ENCODE results near the gene DCDC2C. TPM values are rescaled to one million over a fixed set of nuclear protein-coding genes. Genes with fewer than 3 reads are reported as not detected.

Gene DCDC2C, protein sequence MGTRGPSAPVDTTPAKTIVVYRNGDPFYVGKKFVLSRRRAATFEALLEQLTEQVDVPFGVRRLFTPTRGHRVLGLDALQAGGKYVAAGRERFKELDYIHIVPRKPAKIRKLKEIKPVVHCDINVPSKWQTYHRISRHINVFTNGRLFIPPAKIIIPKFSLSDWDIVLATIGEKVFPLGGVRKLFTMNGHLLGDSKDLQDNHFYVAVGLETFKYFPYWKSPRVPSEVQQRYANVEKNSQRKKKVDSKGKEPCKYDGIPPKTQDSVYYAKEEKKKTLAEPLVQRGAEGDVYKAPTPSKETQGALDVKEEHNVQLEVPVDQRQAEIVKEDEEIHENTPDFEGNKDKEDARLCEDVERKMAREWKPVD
- not detected in 2 replicates for total RNA-seq (2014; rRNA removed; shearing (Covaris generic))

DNA sequence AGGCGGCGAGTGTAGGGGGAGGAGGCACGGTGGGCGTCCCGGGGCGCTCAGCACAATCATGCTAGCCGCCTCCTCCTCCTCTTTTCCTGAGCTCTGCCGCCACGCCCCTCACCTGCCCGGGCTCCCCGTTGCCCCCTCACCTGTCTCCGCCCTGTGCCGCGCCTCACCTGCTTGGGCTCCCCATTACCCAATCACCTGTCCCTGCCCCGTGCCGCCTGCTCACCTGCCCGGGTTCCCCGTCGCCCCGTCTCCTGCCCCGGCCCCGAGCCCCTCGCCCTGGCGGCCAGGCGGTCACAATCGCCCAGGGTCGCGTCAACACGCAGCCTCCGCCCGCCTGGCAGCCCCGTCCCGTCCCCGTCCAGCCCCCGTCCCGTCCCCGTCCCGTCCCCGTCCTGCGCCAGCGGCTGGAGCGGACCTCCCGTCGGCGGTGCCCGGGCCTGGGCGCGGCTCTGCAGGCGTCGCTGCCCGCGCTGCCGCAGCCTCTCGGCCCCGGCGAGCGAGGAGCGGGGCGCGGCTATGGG, at the start of gene DCDC2C:
TSS of gene DCDC2C (plus strand) at position 340 of the 521 bp plus-strand sequence. CDS start at position 517, 177 bp downstream.
- DNase-seq (ENCODE audit: low spot score), result no peak

DNA sequence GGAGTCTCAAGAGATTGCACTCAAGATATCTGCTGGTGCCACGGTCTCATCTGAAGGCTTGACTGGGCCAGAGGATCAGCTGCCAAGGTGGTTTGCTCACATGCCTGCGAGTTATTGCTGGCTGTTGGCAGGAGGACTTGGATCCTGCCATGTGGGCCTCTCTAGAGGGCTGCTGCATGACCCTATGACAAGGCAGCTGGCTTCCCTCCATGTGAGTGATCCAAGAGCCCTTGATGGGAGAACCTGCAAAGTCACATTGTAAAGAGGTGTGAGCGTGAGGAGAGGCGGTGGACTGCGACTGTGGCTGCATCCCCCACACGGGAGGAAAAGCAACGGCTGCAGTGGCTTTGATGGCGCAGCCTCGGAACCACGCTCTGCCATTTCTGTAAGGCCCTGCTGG, 49.4 kb upstream of the DCDC2C start:
- DNase-seq (ENCODE audit: low spot score), result no peak

DNA sequence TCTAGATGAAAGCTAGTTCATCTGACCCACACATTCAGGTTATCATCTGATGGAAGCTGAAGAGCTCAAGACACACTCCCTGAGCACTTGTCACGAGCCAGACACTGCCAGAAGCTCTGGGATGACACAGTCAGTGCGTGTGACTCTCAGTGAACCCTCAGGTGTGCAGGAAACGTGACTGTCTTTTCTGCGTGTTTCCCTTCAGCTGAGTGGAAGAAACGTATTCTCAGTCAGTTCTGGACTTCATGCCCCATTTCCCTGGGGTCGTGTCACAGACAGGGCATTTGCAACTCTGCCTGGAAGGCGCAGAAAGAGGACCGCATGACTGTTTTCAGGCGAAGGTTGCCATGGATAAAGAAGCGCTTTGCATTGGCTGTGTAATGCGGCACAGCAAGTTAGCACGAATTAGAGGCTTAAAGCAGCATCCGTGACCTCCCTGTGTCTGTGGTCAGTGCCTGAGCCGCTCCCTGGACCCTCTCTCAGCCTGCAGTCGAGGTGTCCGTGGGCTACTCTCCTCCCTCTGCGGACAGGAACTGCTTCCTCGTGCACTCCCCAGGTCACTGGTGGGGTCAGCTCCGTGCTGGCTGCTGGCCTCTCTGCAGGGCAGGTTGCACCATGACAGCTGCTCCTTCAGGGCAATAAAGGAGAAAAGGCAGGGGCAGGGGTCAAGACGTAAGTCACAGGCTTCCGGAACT, 48.7 kb upstream of the DCDC2C start:
- DNase-seq (ENCODE audit: low spot score), result no peak

DNA sequence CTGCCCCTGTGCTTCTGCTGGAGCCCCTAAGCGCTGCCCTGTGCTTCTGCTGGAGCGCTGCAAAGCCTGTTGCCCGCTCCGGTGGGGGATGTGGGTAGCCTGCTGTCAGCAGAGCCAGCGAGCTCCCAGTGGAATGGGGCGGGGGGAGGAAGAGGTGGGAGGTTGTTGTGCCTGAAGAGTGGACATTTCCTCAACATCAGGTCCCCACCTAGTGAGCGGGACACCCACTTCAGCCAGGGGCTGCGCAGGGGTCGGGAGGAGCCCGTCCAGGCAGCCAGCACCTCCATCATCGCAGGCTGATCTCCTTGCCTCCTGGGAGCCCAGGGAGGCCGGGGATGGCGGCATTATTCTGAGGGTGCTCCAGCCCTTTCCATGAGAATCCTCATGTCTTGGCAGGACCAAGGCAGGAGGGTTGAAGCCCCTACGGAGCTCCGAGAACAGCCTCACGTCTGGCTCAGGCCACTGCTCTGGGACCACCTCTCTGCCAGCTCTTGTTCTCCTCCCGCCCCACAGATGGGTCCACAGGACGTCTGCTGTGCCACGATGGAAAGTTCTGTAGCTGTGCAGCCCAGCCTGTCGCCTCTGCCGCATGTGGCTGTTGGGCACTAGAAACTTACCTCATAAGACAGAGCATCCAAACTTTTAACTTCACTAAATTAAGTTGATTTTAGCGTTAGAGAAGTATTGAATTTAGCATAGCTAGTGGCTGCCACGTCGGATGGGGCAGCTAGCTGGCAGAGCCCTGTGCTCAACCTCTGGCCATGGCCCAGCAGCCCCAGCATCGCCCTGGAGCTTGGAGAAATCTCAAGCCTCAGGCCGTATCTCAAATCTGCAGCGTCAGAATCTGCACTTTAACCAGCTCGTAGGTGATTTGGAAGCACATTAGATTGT, 47.3 kb upstream of the DCDC2C start:
- no peak for DNase-seq (ENCODE audit: low spot score)

DNA sequence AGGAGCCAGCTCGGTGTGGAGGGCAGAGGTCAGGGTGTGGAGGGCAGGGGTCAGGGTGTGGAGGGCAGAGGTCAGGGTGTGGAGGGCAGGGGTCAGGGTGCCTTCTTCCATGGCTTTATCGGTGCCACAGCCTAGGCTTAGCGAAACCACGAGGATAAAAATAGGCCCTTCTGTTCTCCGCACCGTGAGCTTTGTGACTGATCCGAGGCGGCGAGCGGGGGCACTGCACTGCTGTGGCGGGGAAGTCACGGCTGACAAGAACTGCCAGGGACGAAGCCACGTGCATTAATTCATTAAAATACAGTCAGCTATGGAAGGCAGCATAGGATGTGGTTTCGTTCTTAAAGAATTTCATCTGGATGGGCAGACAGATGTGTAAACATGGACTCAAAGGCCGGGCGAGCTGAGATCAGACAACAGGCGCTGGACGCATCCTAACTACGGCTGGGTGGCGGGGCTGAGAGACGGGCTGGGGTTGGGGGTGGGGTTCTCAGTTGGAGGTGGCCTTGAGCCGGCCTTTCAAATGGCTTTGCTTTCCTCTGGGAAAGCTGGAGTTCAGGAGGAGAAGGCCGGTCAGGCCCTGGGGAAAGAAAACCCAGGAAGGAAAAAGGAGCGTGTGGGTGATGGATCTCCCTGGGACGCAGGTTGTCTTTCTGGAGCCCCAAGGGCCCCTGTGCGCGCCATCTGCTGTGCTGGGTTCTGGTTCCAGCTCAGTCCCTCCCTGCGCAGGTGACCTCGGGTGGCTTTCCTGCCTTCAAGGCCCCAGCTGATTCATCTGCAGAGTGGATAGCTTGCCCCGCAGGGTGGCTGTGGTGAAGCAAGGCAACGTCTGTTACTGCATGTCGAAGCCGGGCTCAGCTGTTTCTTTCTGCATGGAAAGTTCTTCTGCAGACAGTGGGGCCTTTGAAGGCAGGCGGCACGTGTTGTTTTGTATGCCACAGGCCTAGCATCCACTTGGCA, 46.3 kb upstream of the DCDC2C start:
- DNase-seq (ENCODE audit: low spot score), result no peak

DNA sequence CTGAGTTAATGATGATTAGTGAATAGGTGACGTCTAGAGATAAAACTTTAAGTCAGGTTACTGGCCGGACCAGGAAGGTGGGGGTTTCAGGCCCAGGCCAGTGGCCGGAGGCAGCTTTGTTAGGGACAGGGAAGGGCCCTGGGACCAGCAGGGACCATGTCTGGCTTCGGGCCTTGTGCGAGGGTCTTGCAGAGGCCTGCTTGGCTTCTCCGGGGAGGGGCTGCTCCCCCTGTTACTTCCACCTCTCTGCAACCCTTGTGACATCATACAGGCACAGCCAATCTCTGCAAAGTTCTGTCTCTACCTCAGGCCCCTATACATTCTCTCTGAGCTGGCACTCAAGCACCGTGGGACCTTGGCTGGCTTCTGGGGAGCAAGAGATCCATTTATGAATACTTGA, 45.5 kb upstream of the DCDC2C start, which contains the start of gene ALLC:
TSS of gene ALLC (plus strand) at position 320 of the 400 bp plus-strand sequence. CDS start 12,958 bp downstream, outside the sequence.
- DNase-seq (ENCODE audit: low spot score), result no peak

DNA sequence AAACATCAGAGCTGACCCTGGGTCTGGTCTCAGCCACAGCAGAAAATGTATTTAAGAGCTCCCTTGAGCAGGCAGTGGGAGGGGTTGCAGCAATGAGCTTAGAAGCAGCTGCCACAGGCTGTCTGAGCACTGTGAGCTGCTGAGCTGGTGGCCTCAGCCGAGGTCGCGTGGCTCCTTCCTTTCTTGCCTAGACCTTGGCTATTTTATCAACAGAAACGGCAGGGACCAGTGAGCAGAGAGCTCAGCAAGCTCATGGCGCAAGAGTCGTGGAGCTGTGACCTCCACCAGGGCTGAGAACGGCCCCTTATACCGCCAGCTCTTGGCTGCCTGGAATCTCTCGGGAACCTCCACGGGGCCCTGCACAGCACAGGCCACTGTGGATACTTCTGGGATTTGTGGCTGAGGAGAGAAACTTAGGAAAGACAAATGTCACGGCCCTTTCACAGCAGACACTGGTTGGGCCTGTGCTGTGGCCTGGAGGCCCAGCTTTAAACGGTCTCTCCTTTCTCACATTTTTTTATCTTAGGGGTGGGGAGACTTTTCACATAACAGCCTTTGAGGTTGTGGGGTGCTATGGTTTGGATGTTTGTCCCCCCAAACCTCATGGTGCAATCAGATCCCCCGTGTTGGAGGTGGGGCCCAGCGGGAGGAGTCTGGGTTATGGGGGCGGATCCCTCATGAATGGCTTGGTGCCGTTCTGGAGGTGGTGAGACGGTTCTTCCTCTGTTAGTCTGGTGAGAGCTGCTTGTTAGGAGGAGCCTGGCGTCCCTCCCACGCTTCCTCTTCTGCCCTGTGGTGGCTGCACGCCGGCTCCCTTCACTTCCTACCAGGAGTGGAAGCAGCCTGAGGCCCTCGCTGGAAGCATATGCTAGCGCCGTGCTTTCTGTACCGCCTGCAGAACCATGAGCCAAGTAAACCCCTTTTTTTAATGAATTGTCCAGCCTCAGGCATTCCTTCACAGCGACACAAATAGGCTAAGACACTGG, 43.6 kb upstream of the DCDC2C start:
- DNase-seq (ENCODE audit: low spot score), result no peak

DNA sequence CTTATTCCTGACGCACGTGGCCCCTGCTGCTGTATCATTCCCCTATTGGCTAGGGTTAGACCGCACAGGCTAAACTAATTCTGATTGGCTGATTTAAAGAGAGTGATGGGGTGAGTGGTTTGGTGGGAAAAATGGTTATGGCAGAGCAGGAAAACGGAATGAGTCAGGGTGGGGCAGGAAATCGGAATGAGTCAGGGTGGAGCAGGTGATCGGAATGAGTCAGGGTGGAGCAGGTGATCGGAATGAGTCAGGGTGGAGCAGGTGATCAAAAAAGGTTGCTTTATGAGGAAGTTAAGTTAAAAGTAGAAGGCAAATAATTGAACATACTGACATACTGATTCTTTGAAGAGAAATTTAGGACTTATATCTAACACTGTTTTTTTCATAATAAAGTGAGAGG, 42.7 kb upstream of the DCDC2C start:
- peak; percentile 81 for DNase-seq (ENCODE audit: low spot score)

DNA sequence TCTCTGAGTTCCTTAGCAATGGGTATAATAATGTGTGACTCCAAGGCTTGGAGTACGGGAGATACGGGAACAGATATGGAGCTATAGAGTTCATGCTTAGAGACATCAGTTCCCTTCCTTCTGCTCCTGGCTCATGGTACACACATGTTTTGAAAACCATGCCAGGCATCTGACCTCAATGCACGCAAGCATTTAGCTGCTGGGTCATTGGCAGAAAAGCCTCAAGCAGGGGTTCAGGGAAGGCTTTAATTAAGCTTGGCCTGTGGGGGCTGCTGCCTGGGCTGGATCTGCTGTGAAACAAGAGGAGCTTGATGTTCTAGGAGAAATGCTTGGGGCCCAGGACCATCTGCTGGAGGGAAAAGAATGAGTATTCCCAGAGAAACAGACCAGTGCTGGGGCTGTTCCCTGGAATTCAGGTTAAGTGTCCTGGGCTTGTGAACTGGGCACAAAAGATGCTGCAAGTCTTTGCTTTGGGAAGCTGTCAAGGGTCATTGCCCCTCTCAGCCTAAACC, 42.2 kb upstream of the DCDC2C start:
- DNase-seq (ENCODE audit: low spot score), result no peak

DNA sequence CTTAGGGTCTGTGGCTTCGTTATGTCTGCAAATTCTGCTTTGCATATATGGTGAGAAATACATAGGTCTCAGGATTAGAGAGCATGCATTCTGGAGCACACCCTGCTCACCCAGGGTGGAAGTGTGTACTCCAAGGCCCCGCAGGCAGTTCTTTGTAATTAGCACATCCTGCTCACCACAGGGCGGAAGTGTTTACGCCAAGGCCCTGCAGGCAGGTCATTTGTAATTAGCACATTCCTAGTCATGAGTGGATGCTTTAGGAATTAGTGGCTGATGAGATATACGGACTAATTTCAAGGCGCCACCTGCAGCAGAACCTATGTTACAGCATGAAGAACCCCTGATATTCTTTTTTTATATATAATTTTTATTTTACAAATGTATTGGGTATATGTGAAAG, 41.1 kb upstream of the DCDC2C start:
- DNase-seq (ENCODE audit: low spot score), result peak; percentile 31

DNA sequence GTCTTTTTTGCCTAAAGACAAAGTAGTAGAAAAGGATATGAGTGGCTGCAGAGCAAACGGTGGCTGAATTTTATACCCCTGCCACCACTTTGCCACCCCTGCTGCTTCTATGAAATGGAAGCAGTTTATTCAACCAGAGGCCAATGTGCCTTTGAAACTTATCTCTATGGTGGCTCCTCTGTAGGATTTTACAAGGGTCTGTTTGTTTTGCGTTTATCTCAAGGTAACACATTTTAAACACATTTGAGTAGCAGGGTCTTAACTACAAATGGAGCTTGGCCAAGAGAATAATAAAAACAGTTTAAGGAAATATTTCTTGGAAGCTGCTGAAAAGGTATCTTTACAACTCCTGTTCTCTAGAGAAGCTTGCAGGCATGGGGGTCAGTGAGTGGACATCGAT, 39.3 kb upstream of the DCDC2C start:
- DNase-seq (ENCODE audit: low spot score), result no peak

DNA sequence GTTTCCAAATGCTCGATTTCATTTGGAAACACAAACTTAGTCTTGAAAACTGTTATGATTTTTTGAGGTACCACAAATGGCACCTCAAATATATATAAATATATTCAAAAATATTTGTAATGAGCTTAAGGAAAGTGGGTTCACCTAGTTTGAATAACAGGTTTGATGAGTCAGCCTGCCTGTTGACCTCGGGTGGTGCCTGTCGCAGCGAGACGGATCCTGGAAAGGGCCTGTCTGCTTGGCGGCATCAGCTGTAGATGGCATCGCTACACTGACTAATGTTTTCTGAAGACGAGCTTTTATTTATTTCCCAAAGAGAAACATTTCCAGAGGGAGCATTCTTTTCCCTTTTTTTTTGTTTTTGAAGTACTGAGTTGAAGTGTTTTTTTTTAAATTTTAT, 38.5 kb upstream of the DCDC2C start:
- no peak for DNase-seq (ENCODE audit: low spot score)

DNA sequence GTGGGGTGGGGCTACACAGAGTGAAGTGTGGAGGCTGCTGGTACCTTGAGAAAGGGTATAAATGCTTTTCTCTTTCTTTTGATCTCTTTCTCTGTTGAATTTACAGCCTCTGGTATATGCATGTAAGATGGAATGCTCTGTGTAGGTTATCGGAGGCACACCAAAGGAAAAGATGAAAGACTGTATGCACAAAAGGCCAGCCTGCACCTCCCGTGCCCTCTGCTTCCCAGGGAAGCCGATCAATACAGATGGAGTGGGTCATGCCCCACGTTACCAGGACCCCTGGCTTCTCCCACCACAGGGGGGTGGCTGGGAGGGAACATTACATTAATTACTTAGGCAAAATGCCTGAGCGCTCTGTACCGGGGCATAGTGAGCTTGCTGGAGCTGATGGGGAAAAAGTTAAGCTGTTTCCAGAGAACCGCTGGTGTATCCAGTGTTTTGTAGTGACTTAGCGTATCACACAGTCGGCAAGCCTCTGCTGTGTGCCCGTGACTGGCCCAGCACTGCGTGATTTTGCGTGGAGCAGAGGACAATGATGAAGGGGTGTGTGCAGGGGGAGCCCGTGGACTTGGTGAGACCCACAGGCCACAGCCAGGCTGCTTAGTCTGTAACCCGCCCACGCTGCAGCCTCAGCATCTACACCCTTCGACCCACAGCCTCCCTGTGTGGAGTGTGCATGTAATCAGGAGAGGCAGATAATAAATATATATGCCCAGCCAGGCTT, 37.3 kb upstream of the DCDC2C start:
- DNase-seq (ENCODE audit: low spot score), result no peak

DNA sequence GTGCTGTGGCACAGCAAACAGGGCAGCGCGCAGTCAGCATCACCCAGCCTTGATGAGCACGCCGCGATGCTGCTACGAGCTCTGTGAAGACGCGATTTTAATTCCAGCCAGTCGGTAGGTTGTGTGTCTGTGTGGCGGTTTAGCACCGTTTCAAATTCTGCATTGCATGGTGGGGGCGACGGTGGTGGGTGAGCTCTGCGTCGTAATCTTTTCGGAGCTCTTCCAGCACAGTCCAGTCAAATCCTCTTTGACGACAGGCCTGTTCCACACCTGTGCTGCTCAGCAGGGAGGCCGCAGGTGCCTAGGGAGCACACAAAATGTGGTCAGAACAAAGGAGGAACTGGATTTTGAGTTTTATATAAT, 36.8 kb upstream of the DCDC2C start:
- DNase-seq (ENCODE audit: low spot score), result no peak

DNA sequence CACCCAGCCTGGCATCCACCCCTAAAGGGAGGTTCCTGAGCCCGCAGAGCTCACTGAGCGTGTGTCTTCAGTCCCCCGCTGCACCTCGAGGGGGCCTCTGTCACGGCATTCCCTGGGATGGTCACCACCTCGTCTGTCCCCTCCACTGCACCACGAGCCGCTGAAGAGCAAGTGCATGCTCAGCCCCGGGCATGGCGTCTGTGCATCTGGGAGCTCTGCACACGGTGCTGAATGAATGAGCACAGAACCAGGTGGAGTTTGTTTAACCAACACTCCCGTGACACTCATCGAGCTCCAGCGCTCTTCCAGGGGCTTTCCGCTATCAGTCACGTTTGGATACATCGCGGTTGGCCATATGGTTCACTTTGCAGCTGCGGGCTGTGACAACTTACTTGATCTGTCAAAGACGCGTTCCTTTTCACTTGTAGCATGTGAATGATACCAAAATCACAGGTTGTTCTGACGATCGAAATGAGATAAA, 36.2 kb upstream of the DCDC2C start:
- DNase-seq (ENCODE audit: low spot score), result no peak

DNA sequence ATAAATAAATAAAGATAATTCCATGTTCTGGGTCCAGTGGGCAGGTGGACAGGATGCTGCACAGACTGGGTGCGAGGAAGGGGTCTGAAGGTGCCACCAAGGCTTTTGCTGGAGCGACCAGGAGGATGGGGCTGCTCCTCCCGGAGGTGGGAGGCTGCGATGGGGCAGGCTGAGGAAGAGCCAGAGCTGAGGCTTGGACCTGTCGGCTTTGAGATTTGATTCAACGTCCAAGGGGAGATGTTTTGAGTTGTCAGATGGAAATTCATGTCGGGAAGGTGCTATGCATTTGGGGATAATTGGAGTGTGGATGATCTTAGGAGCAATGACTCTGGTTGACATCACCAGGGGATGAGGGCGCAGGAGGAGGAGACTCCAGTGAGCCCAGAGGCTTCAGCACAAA, 33.7 kb upstream of the DCDC2C start:
- no peak for DNase-seq (ENCODE audit: low spot score)

DNA sequence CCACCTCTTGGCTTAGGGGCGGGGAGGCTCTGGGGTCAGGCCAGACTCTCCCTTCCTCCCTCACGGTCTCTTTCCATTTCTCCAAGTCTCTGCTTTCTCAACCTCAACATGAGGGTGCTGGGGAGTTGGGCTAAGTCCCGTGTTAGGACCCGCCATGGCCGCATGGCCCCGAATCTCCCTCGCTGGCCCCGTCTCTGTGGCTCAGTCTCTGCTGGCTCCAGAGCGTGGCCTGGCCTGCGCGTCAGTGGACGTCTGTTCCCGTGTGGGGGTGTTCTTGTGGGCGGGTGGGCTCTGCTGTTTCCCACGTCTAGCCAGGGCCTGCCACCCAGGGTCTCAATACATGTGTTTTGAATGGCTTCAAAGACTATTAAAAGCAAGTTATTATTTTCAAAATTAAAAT, 33.0 kb upstream of the DCDC2C start:
- DNase-seq (ENCODE audit: low spot score), result no peak

DNA sequence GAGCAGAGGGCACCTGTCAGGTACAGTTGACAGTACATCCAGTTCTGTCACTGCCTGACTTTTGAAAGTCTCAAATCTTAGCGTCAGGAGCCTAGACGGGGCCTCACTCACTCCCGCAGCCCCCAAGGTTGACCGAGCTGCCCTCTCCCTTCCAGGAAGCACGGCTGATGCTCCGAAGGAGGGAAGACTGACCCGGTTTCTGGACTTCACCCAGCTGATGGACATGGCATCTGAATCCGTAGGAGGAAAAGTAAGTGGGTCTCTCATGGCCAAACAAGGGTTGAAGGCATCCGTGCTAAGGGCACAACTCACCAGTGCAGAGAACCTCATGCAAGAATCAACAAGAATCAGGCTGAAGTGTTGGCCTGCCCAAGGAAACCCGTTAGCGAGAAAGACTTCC, 32.4 kb upstream of the DCDC2C start:
- DNase-seq (ENCODE audit: low spot score), result no peak
